GM18861 (cell line): ENCODE measurements around the gene TUBB2B.
"Not testable (repeated sequence)": the region's sequence is repeated elsewhere in the genome, so short reads cannot be mapped to it uniquely, and the experiment has no call there.

Experiments used
- ATAC-seq: cut with Tn5 transposase; IDR thresholded peaks from one replicate; pipeline ENCODE4 v1.9.1; 2021; ENCODE audit not compliant: unreplicated experiment

Gene TUBB2B

GRCh38 chr6:3190779-3191178 is 36.7 kb downstream of the TUBB2B start:
- ATAC-seq = no peak

DNA sequence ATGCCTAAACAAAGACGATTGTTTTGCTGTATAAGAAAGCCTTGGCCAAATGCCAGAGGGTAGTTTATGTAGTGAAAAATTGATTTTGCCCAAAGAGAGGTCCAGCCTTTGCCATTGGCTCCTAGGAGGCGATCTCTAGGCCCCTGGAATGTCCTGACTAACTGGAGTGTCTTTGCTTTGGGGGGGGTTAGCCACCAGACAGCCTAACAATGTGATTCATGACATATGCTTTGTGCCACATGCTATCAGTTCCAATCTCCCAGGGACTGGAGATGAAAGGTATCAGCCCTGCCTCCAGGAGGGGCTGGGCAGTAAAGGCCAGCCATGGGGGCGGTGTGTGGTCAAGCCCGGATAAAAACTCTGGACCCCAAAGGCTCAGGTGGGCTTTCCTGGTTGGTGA is 37.4 kb downstream of the TUBB2B start:
- no peak for ATAC-seq

DNA sequence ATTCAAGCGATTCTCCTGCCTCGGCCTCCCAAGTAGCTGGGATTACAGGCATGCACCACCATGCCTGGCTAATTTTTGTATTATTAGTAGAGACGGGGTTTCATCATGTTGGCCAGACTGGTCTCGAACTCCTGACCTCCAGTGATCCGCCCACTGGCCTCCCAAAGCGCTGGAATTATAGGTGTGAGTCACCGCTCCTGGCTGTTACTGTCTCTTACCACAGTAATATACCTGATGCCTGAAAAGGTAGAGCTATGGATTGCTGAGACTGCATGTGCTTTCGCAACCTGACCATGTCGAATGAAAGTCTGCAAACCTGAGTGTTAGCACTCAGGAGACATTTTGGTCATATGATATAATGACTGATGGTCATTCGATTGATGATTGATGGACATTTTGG is 38.3 kb downstream of the TUBB2B start:
- ATAC-seq = not testable (repeated sequence)

DNA sequence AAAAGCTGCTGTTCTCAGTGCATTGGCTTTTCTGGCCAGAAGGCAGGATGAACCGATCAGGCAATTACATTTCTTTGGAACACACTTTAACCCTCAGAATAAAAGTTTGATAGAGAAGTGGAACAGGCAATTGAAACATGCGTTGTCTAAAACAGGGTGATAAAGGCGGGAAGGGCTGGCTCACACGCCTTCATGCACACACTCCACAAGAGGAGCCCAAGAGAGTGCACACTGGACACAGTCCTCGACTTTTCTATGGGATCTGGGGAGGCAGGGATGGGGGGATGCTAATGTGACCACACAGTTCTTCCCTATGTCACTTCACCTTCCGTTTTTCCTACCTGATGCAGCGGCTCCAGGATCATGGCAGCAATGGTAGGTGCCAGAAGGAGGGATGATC is 39.2 kb downstream of the TUBB2B start:
- no peak for ATAC-seq

DNA sequence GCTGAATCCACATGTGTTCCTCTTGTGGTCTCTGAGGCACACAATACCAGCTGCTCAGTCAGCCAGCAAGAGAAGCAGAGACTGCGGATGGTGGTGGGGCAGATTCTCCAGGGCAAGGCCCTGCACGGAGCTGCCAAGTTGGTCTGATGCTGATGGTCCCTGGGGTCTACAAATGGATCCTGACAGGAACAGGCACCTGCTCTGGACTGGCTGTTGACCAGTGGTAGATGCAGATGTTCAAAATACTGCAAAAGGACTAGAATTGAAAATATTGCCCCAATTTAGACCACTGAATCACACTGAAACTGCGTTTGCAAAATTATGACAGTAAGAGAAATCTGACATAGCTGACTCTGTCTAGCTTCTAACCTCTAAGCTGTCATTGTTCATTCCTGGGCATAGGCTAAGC is 40.5 kb downstream of the TUBB2B start:
- no peak for ATAC-seq

- no peak for ATAC-seq
These were observed 44.4 kb downstream of the TUBB2B start for GRCh38 chr6:3183066-3183465.

- no peak for ATAC-seq
These were observed 46.3 kb downstream of the TUBB2B start for GRCh38 chr6:3181105-3181504.

DNA sequence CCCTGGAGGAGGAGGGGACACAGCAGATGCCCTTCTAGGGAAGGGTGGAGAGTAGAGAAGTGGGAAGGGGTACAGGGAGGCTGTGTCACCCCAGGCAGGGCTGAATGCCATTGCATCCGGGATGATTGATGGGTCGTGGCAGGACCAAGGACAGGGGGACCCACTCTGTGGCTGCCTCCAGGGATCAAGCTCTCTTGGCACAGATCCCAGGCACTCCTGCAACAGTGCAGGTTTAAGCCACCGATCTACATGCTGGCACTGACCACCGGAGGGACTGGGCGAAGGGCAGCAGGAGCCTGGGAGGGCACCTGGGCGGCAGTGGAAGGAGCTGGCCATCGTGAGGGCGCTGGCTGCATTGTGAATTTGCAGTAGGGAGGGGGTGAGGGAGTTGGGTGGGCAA is 47.5 kb downstream of the TUBB2B start:
- not testable (repeated sequence) for ATAC-seq

- ATAC-seq = not testable (repeated sequence)
These were observed 48.8 kb downstream of the TUBB2B start for GRCh38 chr6:3178666-3179065.

- ATAC-seq = no peak
These were observed 50.7 kb downstream of the TUBB2B start for GRCh38 chr6:3176562-3177355.

DNA sequence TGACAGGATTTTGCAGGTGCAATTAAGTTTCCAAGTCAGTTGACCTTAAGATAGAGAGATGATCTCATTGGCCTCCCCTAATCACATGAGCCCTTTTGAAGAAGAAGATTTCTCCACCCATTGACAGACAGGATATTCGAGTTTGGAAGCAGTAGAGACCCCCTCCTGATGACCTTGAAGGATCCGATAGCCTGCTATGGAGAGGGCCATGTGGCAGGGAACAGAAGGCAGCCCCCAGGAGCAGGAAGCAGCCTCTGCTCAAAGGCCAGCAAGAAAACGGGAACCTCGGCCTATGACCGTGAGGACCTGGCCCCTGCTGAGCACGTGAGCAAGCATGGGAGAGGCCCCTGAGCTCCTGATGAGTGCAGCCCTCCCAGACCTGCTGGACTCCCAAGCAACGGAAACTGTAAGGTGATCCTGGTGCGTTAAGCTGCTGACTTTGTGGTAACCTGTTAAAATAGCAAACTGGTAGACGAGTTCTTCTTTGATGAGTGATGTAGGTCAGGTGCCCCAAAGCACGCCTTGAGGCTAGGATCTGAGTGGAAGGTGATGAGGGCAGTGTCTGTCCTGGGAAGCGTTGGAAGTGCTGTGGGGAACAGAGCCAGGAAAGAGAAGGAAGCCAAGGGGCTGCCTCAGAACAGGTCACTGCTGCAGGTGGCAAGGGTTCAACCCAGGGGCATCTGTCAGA is 51.6 kb downstream of the TUBB2B start:
- ATAC-seq = no peak
